NCI-H345 treated with DMSO at 0.1 percent for 48 hours (cell line): ENCODE data around the gene SPON1.

Experiments
- DNase-seq: peaks from one replicate; lab custom pipeline; 2025; ENCODE audit not compliant: unreplicated experiment; lab: John Stamatoyannopoulos, UW

SPON1 gene

DNA sequence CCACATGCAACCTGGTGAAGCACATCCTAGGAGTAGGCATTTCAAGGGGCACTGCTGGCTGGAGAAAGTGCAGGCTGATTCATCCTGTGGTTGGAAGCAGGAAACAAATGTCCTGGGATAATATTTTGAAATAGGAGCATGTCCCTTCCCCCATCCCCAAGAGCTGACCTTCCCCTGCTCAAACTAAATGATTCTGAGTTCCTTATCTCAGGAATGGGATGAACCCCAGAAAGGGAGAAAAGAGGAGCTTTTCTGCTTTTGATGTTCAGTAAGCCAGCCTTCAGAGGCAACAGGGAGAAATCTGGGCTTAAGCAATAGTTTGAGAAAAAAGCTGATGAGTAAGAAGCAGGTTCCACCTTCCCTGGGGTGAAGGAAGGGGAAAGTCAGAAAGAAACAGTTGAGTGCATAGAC is 19.5 kb upstream of the SPON1 start:
- no peak for DNase-seq

DNA sequence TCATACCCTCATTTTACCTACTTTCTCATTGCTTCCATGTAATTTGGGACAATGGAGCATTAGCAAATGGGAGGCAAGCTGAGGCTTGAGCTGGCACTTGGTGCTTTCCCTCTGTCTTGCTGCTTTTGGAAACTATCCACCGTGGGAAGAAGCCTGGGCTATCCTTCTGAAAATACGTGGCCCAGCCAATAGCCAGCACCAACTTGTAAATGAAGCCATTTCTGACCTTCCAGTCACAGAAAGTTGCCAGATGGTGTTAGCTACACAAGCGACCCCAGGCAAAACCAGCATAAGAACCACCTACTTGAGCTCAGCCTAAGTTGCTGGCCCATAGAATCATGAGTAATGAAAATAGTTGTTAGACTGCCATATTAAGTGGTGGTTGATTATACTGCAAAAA is 18.5 kb upstream of the SPON1 start:
- DNase-seq: no peak

DNA sequence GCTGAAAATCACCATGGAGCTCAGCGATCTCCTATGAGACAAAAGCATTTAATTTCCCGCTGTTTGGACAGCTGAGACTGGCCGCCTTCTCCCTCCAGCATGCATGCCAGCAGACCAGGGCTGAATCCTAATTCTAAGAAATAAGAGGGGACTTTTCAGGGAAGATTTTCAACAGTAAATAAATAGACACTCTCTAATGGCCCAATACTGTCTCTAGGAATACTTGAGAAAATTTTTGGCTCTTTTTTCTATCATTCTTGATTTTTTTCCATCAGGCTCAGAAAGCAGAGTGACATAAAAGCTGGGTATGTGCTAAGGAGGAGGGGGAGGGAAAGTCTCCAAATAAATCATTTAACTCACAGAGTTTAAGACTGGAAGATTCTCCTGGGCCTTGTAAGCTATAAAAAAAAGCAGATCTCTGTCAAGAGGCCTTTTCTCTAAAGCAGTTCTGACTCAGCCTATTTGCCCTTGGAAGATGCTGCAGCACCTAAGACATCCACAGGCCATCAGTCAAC is 17.6 kb upstream of the SPON1 start:
- DNase-seq: no peak

DNA sequence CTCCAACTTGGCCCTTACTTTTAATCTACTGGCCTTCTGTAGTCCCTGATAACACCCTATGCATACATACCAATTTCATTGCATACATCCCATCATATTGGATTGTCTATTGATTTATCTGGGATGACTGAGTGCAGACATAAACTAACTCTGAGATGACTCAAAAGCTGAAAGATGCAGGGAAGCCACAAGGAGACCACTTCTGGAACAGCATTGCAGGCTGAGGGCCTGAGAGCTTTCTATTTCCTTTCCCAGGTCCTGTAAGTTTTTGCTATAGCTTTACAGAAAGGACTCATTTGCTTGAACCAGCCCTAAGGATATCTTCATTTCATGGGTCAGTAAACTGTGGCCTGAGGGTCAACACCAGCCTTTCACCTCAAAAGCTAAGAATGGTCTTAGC is 15.1 kb upstream of the SPON1 start:
- no peak for DNase-seq

DNA sequence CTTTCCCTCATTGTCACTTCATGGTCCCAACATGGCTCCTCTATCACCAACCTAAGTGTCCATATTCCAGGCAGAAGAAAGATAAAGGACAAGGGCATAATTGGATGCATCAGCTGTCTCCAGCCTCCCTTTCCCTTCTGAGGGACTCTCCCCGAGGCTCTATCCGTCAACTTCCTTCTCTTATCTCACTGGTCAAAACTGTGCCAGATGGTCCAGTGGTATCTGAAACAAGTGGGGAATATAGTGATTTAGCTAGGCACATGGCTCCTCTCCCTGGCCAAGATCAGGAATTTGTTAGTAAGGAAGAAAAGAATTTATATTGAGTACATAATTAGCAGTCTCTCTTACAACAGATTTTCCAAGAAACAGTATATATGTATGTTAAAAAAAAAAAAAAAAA is 12.6 kb upstream of the SPON1 start:
- no peak for DNase-seq

DNA sequence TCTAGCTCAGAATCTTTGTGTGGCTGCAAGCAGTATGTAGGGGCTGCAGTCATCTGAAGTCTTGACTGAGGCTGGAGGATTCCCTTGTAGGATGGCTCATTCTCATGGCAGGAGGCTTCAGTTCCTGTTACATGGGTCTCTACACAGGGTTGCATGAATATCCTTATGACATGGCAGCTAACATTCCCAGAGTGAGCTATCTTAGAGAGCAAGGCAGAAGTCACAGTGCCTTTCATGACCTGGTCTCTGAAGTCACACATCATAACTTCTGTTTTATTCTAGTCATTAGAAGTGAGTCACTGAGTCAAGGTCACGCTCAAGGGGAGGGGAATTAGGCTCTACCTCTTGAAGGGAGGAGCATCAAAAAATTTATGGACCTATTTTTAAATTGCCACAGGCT is 10.3 kb upstream of the SPON1 start:
- DNase-seq: no peak

DNA sequence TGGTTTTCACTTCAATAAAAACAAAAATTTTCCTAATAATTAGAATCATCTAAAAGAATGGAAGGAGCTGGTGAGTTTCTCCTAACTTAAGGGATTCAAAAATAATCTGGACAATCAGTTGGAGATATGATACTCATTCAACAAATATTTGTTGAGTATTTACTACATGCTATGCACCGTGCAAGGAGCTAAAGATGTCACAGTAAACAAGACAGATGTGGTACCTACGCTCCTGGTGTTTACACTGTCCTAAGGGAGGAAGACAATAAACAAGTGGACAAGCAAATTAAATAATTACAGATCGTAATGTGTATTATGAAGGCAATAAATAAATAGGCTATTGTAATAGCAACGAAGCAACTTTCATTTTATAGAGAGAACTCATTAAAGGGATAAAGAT is 9.9 kb upstream of the SPON1 start:
- DNase-seq: no peak

DNA sequence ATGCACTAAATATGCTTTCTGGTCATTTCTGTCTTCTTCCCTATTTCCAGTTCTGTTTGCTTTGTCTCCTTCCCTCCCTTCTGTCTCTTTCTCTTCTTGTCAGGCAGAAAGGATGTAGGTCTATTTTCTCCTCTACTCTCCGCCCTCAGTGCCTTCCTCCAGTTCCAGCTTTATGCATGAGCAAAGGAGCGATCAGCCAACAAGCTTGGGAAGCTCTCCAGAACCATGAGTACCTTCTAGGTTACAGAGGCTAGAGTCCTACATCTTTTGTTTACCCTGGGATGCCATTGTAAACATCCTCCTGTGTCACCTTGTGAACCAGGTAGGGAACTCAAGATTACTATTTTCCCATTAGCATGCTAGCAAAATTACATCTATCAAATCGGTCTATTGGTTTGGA is 7.9 kb upstream of the SPON1 start:
- no peak for DNase-seq

DNA sequence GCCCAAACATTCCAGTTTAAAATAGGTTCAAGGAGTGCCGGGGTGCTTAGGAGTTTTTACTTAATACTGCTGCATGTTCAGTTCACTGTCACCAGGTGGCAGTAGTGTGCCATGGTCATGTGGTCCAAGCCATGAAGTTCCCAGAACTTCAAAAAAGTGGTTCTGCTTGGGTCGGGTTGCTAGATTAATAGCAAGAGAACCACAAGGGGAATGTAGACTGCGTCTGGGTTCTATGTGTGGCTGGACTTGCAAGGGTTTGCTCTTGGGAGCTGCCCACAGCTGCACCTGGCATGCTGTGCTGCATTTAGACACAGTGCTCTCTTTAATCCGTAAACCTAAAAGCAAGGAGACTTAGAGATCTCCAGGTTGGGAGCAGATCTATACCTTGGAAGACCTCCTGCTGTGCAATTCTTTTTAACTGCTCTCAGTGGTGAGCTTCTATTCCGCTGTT is 6.5 kb upstream of the SPON1 start:
- peak; percentile 50 for DNase-seq

DNA sequence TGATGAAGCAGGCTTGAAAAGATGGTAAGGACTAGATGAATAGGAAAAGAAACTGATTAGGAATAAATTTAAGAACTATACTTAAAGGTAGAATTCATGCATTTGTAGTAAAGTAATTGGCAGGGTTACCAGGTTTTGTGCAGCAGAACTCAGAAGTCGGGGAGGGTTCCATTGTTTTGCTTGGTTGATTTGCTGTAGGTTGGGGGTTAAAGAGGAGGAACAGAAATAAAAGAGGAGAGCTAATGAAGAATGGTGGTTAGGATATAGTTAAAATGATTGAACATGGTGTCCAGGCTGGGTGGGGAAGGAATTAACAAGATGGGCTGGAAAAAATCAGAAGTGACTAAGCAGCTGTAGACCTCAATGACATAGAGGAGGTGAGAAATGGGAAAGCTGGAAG is 5.5 kb upstream of the SPON1 start:
- DNase-seq: no peak

DNA sequence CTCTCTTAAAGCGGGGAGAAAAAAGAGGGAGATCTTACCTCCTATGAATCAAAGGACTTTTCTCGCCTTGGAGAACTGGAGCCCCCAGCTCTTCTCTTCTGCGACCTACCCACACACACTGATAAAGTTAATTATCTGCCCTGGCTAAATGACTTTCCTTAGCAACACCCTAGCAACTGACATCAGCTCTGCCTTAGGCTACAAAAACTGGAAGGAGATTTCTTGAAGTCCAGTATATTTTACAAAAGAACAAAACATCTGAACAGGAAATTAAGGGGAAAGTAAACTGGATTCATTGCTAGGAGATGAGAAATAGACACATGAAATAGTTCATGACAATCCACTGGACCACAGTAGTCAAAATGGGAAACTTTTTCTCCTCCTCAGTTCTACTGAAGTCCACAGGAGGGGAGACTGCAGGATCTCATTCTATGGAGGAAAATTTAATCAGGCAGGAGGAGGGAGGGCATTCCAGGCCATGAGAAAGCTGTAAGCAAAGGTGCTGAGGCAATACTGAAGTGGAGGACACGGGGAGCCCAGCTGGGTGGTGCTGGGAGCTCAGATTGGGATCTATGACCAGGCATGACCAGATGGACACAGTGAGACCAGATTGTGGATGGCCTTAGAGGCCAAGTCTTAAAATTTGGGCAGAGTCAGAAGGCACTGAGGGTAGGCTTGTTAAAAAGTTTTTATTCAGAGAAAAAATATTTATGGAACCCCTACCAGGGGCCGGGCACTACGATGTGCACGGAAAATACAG is 3.7 kb upstream of the SPON1 start:
- no peak for DNase-seq

DNA sequence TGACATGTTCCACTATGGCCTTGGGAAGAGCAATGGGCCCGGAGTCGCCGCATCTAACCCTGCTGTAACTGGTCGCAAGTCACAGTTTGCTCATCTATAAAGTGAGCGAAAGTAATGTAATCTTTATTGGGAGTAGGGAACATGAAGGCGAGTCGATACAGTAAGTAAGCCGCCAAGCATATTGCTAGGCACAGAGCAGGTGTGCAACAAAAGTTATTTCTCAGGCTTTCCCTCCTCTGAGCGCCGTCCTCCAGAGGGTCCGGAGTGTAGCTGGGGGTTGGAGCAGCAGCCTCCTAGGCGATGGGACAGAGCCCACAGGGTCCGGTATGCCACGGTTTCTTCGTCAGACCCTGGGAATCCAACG is 343 bp upstream of the SPON1 start:
- DNase-seq: no peak

DNA sequence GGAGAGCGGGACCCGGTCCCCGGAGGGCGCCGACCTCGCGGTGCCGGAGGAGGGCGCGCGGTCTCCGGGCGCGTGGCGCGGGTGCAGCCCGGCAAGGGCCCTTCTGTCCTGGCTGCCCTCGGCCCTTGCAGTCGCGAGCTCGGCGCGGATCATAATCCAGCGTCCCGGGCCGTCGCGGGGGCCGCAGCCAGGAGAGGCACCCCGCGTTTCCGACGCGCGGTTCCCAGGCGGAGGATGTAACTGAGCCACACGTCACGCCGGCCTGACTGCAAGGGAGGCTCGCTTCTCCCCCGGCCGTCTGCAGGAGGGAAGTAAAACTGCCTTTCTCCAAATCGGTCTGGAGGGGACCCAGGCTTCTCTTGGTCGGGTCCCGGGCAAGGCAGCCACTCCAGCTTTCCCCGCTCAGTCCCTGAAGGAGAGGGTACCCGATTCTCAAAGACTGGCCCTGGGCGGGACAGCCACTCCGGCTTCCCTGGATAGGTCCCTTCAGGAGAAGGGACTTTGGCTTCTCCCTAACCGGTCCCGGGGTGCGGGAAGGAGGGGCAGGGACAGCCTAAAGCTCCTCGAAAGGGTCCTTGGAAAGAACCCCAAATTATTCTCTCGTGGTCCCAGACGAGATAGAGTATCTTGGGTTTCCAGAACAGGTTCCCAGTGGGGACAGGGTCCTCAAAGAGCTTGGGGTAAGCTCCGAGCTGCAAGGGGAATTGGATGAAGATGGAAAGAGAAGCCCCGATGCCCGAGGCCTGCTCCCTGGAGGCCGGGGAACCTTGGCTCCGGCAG is 836 bp downstream of the SPON1 start:
- peak; percentile 10 for DNase-seq

DNA sequence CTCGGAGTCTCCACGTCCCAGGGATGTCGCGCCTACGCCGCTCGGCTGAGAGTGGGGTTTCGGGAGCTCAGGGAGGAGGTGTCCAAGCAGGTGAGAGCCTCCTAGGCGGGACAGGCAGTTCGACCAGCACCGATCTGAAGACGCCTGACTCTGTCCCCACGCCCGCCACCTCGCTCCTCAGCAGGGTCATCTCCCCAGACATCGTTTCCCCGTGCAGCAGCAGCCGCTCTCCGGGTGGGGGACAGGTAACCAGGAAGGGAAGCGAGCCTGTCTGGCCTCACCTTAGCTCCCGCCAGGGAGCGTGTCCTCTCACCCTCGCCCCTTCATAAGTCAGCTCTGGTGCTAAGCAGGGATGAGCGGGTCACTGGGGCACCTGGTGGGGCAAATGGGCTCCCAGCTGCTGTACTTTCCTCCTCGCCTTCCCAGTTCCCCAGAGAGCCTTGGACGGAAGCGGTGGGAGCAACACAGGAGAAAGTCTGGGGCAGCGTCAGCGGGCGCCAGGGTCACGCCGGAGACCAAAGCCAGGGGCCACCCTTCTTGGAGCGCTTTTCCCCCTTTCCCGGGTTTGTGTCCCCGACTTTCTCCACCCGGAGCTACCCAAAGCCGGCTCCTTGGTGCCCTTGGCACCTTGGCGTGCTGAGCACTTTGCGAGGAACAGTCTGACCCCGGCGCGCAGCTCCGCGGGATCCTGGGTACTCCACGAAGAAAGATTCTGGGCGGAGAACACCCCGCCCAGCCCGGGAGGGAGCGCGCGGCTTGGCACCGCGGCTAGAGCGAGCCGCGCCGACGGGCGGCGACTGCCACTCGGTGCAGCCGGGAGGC is 1.6 kb downstream of the SPON1 start:
- DNase-seq: peak; percentile 5

DNA sequence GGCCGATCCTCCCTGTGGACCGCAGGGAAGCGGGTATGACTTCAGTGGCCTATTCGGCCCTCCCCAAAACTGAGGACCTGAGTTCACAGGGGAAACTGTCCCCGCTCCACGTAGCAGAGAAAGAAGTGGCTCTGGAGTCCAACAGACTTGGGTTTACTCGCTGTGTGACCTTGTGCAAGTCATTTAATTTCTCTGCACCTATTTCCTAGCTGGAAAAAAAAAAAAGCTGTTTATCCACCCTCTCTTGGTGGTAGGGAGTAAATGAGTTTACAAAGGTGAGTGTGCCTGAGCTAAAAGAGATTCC is 2.2 kb downstream of the SPON1 start:
- no peak for DNase-seq

DNA sequence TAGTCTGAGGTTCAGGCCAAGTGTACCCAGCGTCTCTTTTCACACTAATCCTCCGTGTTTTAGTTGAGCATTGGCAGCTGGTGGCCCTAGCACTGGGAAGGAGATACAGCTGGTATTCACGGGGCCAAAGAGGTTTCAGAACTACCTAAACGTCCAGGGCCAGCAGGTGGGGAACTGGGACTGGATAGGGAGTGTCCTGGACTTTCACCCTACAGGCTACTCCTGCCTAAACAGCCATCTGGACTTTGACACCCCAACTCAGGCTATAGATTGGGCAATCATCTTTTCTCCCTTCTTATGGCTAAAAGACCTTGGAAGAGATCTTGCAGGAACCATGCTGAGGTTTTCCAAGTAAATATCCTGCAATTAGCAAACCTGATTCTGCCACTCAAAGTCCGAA is 2.8 kb downstream of the SPON1 start:
- no peak for DNase-seq

DNA sequence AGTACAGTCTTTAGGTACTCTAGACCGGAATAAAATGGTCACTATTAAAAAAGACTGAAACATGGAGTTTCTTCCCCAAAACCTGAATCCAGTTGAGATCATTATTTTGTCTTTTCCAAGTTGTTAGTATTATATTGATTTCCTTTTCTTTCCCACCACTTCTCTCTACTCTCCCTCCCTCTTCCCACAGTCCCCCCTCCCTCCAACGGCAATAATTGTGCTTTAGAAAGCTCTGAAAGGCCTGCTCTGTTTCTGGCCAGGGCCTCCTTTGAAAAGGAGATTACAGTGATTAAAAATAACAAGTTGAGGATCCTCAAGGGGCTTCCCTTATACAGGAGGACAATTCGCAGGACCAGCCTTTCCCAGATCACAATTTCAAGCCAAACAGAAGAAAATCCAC is 3.5 kb downstream of the SPON1 start:
- DNase-seq: no peak

DNA sequence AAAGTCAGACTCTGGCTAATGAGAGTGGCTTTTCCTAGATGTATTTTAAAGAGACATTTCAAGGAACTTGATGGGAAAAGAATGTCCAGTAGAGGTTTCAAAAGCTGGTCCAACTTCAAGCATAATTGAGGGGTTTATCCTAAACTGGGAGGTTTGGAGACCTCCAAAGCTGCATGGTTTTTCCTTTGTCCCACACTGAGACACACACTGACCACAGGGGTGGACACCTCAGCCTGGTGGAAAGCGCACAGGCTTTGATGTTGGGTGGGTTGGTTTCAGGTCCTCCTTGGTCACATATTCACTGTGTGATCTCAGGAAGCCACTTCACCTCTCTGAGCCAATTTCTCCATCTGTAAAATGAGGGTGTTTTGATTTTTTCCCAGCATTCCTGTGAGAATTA is 4.0 kb downstream of the SPON1 start:
- no peak for DNase-seq

DNA sequence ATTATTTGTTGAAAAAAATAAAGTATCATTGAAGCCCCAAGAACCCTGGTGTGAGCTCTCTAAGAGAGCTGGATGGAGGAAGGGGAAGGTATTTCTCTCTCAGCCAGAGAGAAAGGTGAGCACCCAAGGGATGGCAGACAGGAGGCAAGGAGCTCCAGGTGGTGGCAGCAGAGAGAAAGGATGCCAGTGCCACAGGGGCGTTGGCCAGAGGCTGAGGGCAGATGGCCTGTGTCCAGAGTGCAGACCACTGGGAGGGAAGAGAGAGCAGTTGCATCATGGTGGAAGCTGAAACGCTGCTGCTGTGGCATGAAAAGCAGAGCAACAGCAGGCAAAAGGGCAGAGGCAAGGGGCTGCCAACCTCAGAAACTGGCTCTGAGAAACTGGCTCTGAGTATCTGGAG is 8.5 kb downstream of the SPON1 start:
- peak; percentile 13 for DNase-seq

DNA sequence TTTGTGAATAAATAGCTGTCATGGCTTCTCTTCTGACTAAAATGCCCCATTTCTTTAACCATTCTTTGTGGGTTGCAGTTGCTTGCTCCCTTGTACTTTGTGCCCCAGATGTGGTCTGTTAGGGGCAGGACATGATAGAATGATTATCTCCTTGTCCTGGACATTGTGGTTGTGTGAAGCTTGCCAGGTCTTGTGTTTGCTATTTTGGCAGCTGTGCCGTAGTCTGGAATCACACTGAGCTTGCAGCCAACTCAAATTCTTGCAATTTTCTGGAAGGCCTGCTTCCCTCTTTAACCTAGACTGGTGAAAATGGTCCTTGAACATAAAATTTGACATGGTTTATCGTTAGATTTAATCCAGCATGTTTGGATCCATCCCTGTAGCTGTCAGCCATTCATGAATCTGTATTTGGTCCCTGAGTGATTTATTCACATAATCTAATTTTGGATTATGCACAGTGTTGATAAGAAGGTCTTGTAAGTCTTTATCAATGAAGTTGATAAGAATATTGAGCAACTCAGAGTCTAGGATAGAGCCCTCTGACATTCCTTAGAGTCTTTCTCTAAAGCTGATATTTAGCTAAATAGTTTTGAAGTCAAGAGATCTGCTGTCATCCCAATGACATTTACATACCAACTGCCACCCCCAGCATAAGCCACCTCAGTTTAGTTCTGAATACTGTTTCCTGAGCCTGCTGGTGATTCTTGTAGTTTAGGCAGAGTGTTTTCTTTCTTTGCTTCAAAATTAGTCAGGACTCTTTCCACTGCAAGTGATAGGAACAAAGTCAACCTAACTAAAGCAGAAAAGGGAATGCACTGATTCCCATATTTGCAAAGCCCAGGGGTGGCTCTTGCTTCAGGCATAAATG is 9.8 kb downstream of the SPON1 start:
- DNase-seq: no peak

DNA sequence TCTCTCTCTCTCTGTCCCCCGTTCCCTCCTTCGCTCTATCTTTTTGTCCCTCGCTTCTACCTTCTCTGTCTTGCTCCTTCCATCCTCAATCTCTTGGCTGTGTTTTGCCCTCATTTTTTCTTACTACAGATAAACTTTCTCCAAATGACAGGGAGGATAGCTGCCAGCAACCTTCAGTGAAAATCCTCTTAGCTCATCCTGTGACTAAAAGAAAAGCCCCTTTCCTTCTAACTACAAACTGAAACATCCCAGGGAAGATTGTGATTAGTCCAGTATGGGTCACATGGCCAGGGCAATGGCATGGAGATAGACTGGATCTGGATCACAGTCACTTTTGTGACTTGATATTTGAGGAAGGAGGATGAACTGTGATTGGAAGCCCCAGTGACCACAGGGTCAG is 10.4 kb downstream of the SPON1 start:
- DNase-seq: no peak
